Stomach (tissue), 9 donors: ENCODE results near the gene C21orf58. TPM values are rescaled to one million over a fixed set of nuclear protein-coding genes. Genes with fewer than 3 reads are reported as not detected.

ENCODE experiments used
- DNase-seq, 2 donors: peaks; one replicate each; pipeline versions ENCODE4 v3.0.0 to v3.0.0-alpha.2; 2013 to 2019
- H3K27ac ChIP-seq, 5 donors: fragments of 200-600 bp in 4 of 5; sonication (generic) in 4 of 5; one replicate each; pipeline ENCODE4 v1.5.1; 2013 to 2019; ENCODE audit warnings: mild to moderate bottlenecking in 1 of 5, moderate library complexity in 1 of 5
- H3K27me3 ChIP-seq, 3 donors: fragments of 200-600 bp; sonication (generic); one replicate each; pipeline ENCODE4 v1.5.1; 2017 to 2019; ENCODE audit warnings: mixed run types in 1 of 3
- H3K36me3 ChIP-seq, 4 donors: fragments of 200-600 bp; sonication (generic); 1 replicate in 3 of 4; 2 replicates in 1 of 4; pipeline ENCODE4 v1.5.1; 2016 to 2019
- H3K4me1 ChIP-seq, 4 donors: fragments of 200-600 bp; sonication (generic); one replicate each; pipeline ENCODE4 v1.5.1; 2016 to 2019
- H3K4me3 ChIP-seq, 4 donors: fragments of 200-600 bp; sonication (generic) in 3 of 4; one replicate each; pipeline ENCODE4 v1.5.1; 2016 to 2019; ENCODE audit warnings: mild to moderate bottlenecking in 1 of 4
- H3K9me3 ChIP-seq, 4 donors: fragments of 200-600 bp; sonication (generic); one replicate each; pipeline ENCODE4 v1.5.1; 2016 to 2019
- CTCF ChIP-seq, 7 experiments: fragments of 450-650 bp in 4 of 7; fragments of 200-600 bp in 3 of 7; sonication (generic) in 3 of 7; IDR thresholded peaks; one replicate each; pipeline ENCODE4 v1.5.1; 2016 to 2019; ENCODE audit warnings: antibody characterized with exemption in 7 of 7, control low read depth in 2 of 7, mild to moderate bottlenecking in 1 of 7
- EP300 ChIP-seq: sonication (generic); formaldehyde crosslinking; IDR thresholded peaks from one replicate; pipeline ENCODE4 v1.6.1; 2017; ENCODE audit warnings: antibody characterized with exemption
- POLR2A ChIP-seq, 4 donors: fragments of 450-650 bp; IDR thresholded peaks; one replicate each; pipeline ENCODE4 v1.6.1; 2016; ENCODE audit warnings: antibody characterized with exemption in 4 of 4, control low read depth in 2 of 4, mild to moderate bottlenecking in 1 of 4, moderate library complexity in 1 of 4
- POLR2AphosphoS5 ChIP-seq, 3 donors: sonication (generic); formaldehyde crosslinking; IDR thresholded peaks; one replicate each; pipeline ENCODE4 v1.6.1; 2016; ENCODE audit warnings: antibody characterized with exemption in 3 of 3
- WGBS, 5 donors: extraction: QIAGEN DNeasy Blood & Tissue Kit in 3 of 5; methylation state at CpG; one replicate each; pipeline versions ENCODE4 v1.1.5 to v1.1.7; 2013 to 2018; 5-methylcytosine and 5-hydroxymethylcytosine counted together
- intact Hi-C: fragments of 100-400 bp; cut with DNase I; formaldehyde crosslinking; loops from one replicate; pipeline ENCODE4 v1.15.1; 2023; ENCODE audit warnings: low total_unique reads
- polyA plus RNA-seq, 3 donors: library from polyadenylated mRNA; stranded (reverse); fragments of 200-250 nt; gene quantifications; one replicate each; pipeline ENCODE4 v1.2.3, GENCODE V29; 2013
- total RNA-seq, 5 donors: library from RNA; depleted of rRNA; stranded (reverse); fragments of >200 nt; gene quantifications; one replicate each; pipeline versions ENCODE4 v1.1.0 to v1.2.3, GENCODE V29; 2014 to 2016
- donor health status: healthy with polysubstance abuse.
- donor health status: Bipolar disorder and iron deficiency.
- donor health status: healthy.

The C21orf58 gene
- total and polyA plus RNA-seq, 8 donors = 0.89 to 15.1 (median 4.1) TPM

- Histone ChIP-seq H3K4me3 (no peak overlapping the region), H3K27ac (no peak overlapping the region), H3K9me3 (no peaks in the 10 kb centered on the region), H3K36me3 (peaks cover 0 to 60% (median 28%) of the 10 kb centered on the region in 4 donors), H3K27me3 (no peaks in the 10 kb centered on the region), H3K4me1 (no peaks in the 10 kb centered on the region)
- intact Hi-C loops = no loop called here
- WGBS, 5 donors = 88 to 99% (median 96%) methylated on average over 5 of the region's 5 CpGs
- no peak for DNase-seq
- TF ChIP-seq POLR2A (IDR thresholded peaks at IDR 0.05) = no peak
- TF ChIP-seq EP300 = no peak
- no peak for TF ChIP-seq POLR2AphosphoS5 (IDR thresholded peaks at IDR 0.05)
- no peak for TF ChIP-seq CTCF (IDR thresholded peaks at IDR 0.05)
These were observed 19.2 kb downstream of the C21orf58 start for GRCh38 chr21:46304437-46304836.

- peaks cover 0 to 14% (median 10%) of the 10 kb centered on the region in 3 donors for H3K27me3 ChIP-seq
- no peak for TF ChIP-seq POLR2AphosphoS5 (IDR thresholded peaks at IDR 0.05)
- no peak for TF ChIP-seq EP300
- TF ChIP-seq CTCF (IDR thresholded peaks at IDR 0.05) = no peak
- TF ChIP-seq POLR2A (IDR thresholded peaks at IDR 0.05) = no peak
- H3K9me3 ChIP-seq = no peaks in the 10 kb centered on the region
- peaks cover 11 to 15% (median 14%) of the 10 kb centered on the region in 4 donors for H3K4me1 ChIP-seq
- no peak overlapping the region for H3K27ac ChIP-seq
- intact Hi-C loops = no loop called here
- peaks cover 0 to 36% (median 21%) of the 10 kb centered on the region in 4 donors for H3K36me3 ChIP-seq
- WGBS, 5 donors = 96 to 98% (median 97%) methylated on average over 11 to 14 of the region's 14 CpGs
- no peak for DNase-seq
- no peak overlapping the region for H3K4me3 ChIP-seq
These were observed 21.9 kb downstream of the C21orf58 start for GRCh38 chr21:46301759-46302158.

- peaks cover 0 to 27% (median 10%) of the 10 kb centered on the region in 3 donors for H3K27me3 ChIP-seq
- DNase-seq = no peak
- H3K9me3 ChIP-seq = no peaks in the 10 kb centered on the region
- WGBS, 5 donors = 83 to 95% (median 85%) methylated on average over 9 of the region's 9 CpGs
- TF ChIP-seq EP300 (no peak), POLR2AphosphoS5 (IDR thresholded peaks at IDR 0.05) (no peak), POLR2A (IDR thresholded peaks at IDR 0.05) (no peak), CTCF (IDR thresholded peaks at IDR 0.05) (no peak)
- peaks cover 11 to 35% (median 30%) of the 10 kb centered on the region in 4 donors for H3K4me1 ChIP-seq
- no peak overlapping the region for H3K4me3 ChIP-seq
- no peak overlapping the region for H3K27ac ChIP-seq
- intact Hi-C loops = no loop called here
- peaks cover 0 to 24% (median 14%) of the 10 kb centered on the region in 4 donors for H3K36me3 ChIP-seq
These were observed 24.5 kb downstream of the C21orf58 start for GRCh38 chr21:46299167-46299566.

- peak overlapping the region in 4 of 5 donors; percentile 57 to 80 (median 72) for H3K27ac ChIP-seq
- H3K9me3 ChIP-seq = no peaks in the 10 kb centered on the region
- TF ChIP-seq POLR2AphosphoS5 (IDR thresholded peaks at IDR 0.05) = no peak
- TF ChIP-seq POLR2A (IDR thresholded peaks at IDR 0.05) = no peak
- TF ChIP-seq EP300 = no peak
- TF ChIP-seq CTCF (IDR thresholded peaks at IDR 0.05) = no peak
- peak in 1 of 2 donors; percentile 67 for DNase-seq
- peaks cover 0 to 23% (median 14%) of the 10 kb centered on the region in 4 donors for H3K36me3 ChIP-seq
- H3K27me3 ChIP-seq = peaks cover 0 to 27% (median 10%) of the 10 kb centered on the region in 3 donors
- 2 to 6% (median 3%) methylated on average over 55 to 84 of the region's 84 CpGs for WGBS, 5 donors
- H3K4me3 ChIP-seq = peak overlapping the region; percentile 45 to 63 (median 51)
- intact Hi-C loops = no loop called here
- peaks cover 11 to 35% (median 30%) of the 10 kb centered on the region in 4 donors for H3K4me1 ChIP-seq
These were observed 26.1 kb downstream of the C21orf58 start for GRCh38 chr21:46297338-46298271.
